Raji (cell line): Measurements from ENCODE around the gene MYLK2.

ENCODE experiments used
- POLR2A ChIP-seq: IDR thresholded peaks from 2 replicates; pipeline ENCODE4 v1.6.1; 2011; ENCODE audit warnings: low read depth, low read length, control low read depth; ENCODE audit not compliant: insufficient read depth

Gene MYLK2

DNA sequence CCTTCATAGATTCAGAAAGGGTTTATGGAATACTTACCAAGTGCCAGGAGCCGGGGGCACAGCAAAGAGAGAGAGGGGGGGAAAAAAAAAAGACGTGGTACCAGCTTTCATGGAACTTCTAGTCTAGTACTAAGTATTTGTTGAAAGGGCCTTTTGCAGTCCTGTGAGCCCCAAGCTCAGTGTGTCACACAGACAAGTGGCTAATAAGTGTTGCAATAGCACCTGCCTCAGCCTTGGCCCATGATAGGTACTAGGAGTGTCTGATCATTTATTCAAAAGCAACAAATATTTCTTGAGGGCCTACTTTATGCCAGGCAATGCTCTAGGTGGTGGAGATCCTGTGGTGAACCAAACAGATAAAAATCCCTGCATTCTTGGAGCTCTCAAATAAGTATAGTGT lies 7.9 kb downstream of the MYLK2 start:
- TF ChIP-seq POLR2A, result no peak

DNA sequence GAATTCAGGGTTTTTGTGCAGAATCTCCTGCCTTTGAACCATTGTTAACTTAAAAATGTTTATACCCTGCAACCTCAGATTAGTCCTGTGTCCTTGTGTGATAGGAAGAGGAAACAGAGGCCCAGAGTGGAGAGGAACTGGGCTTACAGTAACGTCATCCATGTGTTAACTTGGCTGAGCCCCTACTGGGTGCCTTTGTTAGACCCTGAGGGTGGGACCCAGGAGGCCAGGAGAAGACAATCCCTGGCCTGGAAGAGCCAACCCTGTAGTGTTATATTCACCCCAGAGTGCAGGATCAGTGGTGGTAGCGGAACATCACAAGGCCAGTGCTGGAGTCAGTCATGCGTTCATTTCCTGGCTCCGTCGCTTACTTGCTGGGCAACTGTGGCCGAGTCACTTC lies 10.6 kb downstream of the MYLK2 start:
- no peak for TF ChIP-seq POLR2A

DNA sequence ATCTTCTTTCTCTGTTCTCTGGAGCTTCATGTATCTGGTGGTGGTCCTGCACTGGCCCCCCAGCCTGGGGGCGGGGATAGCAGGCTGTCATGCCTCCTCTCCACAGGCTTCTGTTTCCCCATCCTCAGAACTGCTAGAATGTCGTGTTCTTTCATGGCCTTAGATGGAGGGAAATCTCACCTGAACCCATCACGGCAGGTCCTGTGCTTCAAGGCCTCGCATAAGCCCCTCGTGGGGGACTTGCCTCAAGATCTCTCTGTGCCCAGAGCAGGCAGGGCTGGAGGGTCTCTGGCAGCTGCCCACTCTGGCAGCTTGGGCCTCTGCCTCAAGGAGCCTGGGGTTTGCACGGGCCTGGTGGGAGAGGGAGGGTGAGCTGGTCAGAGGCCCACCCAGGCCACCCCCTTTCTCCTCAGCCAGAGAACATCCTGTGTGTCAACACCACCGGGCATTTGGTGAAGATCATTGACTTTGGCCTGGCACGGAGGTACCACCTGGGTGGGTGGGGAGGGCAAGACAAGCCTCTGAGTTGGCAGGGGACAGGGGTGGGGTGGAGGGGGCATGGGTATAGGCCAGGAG lies 11.3 kb downstream of the MYLK2 start:
- TF ChIP-seq POLR2A, result no peak

DNA sequence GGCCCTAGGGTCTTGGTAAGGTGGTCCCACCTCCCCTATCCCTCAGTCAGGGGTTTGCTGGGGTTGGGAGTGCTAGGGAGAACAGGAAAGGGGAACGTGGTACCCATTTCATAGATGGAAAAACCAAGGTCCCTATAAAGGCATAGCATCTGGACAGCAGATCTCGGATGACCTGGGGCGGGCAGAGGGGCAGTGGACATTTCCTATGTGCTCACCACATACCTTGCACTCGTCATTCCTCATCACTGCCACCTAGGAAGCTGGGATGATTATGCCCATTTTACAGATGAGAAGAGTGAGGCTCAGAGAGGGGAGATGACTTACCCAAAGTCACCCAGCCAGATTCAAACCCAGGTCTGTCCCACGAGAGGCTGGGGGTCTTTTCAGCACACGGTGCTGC lies 12.1 kb downstream of the MYLK2 start:
- no peak for TF ChIP-seq POLR2A

DNA sequence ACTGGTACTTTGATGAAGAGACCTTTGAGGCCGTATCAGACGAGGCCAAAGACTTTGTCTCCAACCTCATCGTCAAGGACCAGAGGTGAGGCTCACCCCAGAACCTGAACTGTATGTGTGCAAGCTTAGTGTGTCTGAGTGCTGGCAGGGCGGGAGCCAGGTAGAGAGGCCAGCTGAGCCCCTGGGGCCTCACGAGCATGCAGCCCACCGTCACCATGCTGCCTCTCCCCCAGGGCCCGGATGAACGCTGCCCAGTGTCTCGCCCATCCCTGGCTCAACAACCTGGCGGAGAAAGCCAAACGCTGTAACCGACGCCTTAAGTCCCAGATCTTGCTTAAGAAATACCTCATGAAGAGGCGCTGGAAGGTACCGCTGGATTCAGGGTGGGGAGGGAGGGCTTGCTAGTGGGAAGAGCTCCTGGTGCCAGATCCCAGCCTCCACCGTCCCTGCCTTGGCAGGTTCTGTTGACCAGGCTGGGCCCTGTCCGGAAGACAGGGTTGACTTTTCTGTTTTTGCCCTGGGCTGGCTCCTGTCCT lies 12.7 kb downstream of the MYLK2 start:
- TF ChIP-seq POLR2A, result no peak

DNA sequence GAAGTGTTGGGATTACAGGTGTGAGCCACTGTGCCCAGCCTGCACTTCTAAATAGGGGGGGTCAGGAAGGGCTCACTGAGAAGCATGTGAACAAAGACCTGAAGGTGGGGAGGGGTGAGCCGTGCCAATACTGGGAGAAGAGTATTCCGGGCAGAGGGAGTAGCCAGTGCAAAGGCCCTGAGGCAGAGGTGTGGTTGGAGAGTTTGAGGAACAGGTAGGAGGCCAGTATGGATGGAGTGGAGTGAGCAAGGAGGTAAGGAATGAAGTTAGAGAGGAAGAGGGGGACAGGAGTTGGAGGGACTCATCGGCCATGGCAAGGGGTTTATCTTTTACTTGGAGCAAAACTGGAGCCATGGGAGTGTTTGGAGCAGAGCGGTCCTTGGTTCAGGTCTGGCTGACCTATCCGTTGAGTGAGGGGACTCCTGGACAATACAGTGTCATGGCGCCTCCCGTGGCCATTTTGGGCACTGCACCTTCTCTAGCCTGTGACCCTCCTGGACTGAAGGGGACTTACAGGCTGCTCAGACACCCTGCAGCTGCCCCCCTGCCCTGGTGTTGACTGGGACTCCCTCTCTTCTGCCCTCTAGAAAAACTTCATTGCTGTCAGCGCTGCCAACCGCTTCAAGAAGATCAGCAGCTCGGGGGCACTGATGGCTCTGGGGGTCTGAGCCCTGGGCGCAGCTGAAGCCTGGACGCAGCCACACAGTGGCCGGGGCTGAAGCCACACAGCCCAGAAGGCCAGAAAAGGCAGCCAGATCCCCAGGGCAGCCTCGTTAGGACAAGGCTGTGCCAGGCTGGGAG lies 14.2 kb downstream of the MYLK2 start:
- no peak for TF ChIP-seq POLR2A

DNA sequence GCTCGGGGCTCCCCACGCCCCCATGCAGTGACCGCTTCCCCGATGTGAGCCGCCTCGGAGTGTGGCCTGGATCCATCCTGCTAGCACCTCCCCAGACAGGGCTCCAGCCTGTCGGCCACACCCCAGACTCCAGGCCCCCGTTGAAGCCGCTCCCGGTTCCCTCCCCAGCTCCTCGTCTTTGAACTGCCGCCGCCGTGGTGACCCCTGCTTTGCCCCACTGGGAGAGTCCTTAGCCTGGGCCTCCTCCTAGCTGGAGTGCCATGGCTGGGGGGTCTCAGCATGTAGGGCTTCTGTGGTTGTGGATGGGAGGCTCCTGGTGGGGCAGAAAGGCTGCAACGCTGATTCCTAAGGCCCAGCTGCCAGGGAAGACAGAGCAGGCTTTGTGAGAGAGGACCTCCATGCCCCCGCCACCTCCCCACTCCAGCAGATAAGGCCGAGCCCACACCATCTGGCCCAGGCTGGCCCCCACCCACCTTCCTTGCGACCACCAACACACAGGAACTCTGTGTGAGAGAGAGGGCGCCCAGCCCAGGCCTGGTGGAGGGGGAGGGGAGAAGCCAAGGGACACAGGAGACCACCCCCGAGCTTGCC lies 14.9 kb downstream of the MYLK2 start:
- no peak for TF ChIP-seq POLR2A

DNA sequence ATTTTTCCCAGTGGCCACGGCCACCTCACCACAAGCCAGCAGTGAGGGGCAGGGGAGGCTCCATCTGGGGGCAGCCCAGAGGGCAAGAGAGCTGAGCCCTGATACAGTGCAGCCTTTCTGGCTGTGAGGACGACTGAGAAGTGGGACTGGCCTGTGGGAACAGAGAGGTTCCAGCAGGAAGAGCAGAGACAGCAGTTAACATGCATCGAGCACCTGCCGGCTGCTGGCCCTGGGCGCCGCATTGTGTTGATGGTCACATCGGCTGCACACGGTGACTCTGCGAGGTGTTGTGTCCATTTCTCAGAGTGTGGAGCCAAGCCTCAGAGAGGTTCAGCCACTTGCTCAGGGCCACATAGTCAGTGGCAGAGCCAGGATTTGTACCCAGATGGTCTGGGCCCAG lies 16.4 kb downstream of the MYLK2 start:
- TF ChIP-seq POLR2A, result no peak

DNA sequence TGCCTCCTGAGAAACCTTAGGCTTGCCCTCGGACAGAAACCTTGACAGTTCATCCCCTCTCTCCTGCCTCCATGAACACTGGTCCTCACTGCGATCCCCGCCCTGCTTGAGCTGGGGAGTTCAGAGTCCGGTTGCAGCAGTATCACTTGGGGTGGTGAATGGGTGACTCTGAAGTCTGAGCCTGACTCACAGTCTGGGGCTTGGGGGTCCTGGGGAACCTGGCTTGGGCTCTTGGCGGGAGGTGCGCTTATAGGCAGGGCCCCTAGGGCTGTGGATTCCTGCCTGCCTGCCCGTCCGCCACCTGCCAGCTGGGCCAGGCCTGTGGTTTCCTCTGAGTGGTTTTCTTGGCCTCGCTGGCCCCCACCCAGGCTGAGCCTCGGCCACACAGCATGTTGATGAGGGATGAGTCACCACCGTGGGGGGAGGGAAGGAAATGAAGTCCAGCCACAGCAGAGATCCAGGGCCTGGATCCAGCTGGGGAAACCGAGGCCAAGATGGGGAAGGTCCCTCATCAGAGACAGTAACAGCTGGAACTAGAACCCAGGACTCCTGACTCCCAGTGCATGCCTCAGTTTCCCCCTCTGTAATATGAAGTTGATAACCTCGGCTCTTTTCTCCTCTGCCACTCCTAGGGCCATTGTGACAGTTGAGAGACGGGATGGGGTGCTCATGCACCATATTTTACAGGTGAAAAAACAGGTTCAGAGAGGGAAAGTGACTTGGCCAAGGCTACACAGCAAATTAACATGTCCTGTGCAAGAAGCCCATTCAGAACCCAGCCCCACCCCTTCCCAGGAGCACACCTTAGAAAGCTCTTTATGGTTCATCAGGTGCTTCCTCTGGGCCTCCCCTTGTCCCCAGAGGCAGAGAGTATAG lies 17.1 kb downstream of the MYLK2 start:
- TF ChIP-seq POLR2A, result no peak

DNA sequence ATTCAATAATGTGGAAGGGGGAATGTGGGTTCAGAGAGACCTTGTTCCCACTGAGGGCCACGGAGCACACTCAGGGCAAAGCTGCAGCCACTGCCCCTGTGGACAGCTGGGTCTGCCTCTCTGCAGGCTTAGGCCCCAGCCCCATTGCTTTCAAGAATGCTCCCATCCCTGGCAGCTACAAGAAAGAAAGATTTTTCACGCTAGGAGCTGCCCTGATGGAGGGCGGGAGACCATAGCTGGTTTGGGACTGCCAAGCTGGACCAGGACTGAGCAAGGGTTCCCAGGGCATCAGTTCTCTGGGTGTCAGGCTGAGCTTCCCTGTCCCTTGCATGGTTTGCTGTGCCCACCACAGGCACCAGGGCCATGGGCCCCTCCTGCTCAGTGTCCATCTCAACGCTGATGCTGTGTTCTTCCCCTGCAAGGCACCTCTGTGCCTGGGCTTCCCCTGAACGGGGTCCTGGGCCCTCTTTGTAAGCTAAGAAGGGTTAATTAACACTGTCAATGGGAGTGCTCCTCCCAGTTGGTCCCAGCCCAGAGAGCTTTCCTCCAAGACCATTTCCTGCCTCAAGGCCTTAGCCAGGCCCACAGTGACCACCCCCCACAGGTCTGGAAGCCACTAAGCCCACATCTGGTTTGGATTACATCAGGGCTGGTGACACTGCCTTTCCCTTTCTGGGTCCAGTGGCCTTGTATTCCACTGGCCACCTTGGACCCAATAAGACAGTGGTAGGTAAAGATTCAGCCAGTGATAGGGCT lies 17.9 kb downstream of the MYLK2 start:
- TF ChIP-seq POLR2A, result no peak

DNA sequence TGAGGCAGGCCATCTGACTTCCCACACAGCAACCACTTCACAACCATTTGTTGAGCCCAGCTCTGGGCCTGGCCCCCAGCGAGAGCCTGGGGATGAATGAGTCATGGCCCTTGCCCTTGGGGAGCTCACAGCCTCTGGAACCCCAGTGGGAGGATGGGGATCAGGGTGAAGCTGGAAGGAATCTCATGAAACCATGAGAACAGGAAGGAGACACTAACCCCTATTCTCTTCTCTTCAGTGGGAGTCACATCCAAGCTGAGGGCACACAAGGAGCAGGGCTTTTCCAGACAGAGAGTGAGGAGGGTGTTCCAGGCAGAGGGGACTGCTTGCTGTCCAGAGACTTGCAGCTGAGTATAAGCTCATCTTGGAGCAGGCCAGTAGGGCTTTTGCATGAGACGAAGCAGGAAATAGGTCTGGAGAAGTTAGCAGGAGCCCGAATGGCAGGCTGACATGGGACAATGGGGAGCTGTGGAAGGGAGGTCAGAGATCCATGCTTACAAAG lies 18.8 kb downstream of the MYLK2 start:
- no peak for TF ChIP-seq POLR2A

DNA sequence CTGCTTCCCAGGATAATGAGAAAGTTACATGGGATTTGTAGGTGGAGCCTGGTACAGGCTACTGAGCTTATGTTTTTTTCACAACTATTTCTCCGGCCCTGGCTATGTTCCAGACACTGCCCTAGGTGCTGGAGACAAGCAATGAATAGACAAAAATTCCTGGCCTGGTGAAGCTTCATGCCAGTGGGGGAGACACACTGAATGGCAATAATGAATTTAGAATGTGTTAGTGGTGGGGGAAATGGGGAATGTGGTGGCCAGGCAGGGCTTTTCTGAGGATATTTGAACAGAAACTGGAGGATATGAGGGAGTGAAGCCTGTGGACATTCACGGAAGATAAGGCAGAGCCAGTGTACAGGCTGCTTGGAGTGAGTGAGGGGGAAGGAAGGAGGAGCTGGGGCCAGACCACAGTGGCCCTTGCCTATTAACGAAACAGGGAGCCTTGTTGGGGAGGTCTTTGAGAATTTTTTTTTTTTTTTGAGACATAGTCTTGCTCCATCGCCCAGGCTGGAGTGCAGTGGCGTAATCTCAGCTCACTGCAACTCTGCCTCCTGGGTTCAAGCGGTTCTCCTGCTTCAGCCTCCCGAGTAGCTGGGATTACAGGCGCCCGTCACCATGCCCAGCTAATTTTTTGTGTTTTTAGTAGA lies 19.6 kb downstream of the MYLK2 start:
- no peak for TF ChIP-seq POLR2A

DNA sequence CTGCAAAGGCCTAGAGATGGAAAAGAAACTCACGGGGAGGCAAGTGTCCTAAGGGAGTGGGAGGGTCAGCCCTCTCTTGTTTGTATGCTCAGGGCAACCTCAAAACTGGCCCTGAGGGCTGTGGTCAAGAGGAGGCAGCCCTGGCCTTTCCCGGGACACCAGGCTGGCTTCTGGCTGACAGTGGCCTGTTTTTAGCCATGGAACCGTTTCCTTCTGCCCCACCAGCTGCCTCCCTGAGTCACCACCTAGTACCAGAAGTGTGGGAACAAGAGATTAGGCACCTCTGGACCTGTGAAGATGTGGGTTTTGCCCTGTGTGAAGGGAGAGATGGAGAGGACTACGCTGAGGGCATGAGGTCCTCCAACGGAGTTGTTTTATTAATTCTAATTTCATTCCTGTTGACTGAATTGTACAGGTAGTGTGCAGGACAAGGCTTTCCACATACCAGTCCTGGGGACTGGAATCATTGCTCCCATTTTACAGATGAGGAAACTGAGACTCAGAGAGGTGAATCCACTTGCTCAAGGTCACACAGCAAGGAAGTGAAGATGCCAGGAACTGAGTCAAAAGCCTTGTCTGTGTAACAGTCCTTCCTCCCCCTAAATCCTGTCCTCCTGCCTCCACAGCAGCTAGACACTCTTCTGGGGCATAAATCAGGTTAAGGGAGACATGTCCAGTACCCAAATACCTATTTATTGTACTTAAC lies 20.8 kb downstream of the MYLK2 start:
- TF ChIP-seq POLR2A, result no peak
